HFF-Myc (cell line): ENCODE results near the gene EFNB3.

Experiments
- DNase-seq: peaks from one replicate; pipeline ENCODE4 v3.0.0-alpha.2; 2011; ENCODE audit warnings: low read depth; ENCODE audit errors: extremely low read depth
- H3K4me3 ChIP-seq: replicated peaks from 2 replicates; pipeline ENCODE4 v1.5.1; 2011; ENCODE audit warnings: low read depth, mild to moderate bottlenecking, control low read depth, low read length
- TF ChIP-seq, protein P1 (sequence below): IDR thresholded peaks from 2 replicates; pipeline ENCODE4 v1.5.1; 2012; ENCODE audit warnings: mild to moderate bottlenecking, low read depth, low read length, control low read depth; ENCODE audit errors: missing control alignments

The EFNB3 gene, protein sequence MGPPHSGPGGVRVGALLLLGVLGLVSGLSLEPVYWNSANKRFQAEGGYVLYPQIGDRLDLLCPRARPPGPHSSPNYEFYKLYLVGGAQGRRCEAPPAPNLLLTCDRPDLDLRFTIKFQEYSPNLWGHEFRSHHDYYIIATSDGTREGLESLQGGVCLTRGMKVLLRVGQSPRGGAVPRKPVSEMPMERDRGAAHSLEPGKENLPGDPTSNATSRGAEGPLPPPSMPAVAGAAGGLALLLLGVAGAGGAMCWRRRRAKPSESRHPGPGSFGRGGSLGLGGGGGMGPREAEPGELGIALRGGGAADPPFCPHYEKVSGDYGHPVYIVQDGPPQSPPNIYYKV

DNA sequence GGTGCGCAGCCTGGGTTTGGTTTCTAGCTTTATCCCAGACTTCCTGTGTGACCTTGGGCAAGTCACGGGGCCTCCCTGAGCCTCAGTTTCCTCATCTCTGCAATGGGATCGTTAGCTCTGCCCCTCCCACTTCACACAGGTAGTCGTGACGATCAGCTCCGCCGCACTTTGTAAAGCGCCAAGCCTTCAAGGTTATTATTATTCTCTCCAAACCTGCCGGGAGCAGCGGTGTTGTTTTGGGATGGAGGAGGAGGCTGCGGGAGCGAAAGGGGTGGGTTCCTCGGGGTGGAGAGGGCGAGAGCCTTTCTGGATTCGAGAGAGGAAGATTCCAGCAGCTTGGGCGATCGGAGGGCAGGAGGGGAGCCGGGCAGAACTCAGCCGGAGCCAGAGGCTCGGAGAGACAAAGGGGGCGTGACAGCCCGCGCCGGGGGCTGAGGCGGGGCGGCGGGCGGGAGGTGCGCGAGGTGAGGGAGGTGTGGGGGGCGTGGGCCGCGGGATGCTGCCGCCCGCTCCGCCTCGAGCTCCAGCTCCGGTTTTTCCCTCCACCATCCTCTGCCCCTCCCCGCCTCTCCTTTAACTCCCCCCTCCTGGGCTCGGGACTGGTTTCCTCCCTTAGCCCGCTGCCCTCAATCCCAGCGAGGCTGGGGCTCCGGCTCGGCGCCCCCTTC lies at the start of gene EFNB3:
Gene EFNB3 (plus strand): TSS at position 602 of the 668 bp plus-strand sequence. CDS start 397 bp downstream, outside the sequence.
- DNase-seq: no peak
- TF ChIP-seq, protein P1, sequence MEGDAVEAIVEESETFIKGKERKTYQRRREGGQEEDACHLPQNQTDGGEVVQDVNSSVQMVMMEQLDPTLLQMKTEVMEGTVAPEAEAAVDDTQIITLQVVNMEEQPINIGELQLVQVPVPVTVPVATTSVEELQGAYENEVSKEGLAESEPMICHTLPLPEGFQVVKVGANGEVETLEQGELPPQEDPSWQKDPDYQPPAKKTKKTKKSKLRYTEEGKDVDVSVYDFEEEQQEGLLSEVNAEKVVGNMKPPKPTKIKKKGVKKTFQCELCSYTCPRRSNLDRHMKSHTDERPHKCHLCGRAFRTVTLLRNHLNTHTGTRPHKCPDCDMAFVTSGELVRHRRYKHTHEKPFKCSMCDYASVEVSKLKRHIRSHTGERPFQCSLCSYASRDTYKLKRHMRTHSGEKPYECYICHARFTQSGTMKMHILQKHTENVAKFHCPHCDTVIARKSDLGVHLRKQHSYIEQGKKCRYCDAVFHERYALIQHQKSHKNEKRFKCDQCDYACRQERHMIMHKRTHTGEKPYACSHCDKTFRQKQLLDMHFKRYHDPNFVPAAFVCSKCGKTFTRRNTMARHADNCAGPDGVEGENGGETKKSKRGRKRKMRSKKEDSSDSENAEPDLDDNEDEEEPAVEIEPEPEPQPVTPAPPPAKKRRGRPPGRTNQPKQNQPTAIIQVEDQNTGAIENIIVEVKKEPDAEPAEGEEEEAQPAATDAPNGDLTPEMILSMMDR: no peak
- peak within 1 kb of the TSS; percentile 56 for H3K4me3 ChIP-seq

DNA sequence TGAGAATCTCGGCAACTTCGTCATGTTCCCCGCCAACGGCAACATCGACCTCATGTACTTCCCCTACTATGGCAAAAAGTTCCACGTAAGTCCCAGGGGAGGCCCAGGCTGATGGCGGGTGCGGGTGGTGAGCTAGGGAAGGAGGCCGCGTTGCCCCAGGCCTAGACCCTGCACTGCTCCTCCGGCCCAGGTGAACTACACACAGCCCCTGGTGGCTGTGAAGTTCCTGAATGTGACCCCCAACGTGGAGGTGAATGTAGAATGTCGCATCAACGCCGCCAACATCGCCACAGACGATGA lies 49.5 kb upstream of the EFNB3 start:
- no peak overlapping the region for H3K4me3 ChIP-seq
- no peak for DNase-seq
- TF ChIP-seq, protein P1: no peak

DNA sequence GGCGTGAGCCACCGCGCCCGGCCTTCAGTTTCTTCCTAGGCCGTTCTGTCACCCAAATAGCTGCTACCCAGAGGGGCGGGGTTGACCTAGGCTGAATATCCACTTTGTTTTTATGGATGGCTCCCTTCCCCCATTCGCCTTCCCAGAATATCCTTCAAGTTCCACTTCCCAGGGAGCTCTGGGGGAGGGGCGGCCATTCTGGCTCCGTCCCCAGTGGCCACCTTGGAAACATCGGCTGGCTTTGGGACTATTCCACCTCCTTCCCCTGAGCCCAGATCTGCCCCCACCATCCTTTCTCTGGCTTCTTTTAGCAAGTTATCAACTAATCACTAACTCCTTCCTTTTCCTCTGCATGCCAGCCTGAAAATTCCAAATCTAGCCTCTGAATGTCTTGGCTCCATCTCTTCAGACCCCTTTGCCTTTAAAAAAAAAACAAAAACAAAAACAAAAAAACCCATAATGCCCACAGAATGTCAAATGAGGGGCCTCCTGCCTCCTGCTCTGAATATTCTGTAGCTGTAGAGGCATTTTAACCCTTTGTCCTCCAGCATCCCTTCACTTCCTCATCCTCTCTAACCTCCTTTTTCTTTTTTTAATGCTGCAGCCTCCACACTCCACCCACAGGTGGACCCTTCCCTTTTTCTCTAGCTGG lies 47.9 kb upstream of the EFNB3 start:
- H3K4me3 ChIP-seq: no peak overlapping the region
- no peak for DNase-seq
- TF ChIP-seq, protein P1: no peak

DNA sequence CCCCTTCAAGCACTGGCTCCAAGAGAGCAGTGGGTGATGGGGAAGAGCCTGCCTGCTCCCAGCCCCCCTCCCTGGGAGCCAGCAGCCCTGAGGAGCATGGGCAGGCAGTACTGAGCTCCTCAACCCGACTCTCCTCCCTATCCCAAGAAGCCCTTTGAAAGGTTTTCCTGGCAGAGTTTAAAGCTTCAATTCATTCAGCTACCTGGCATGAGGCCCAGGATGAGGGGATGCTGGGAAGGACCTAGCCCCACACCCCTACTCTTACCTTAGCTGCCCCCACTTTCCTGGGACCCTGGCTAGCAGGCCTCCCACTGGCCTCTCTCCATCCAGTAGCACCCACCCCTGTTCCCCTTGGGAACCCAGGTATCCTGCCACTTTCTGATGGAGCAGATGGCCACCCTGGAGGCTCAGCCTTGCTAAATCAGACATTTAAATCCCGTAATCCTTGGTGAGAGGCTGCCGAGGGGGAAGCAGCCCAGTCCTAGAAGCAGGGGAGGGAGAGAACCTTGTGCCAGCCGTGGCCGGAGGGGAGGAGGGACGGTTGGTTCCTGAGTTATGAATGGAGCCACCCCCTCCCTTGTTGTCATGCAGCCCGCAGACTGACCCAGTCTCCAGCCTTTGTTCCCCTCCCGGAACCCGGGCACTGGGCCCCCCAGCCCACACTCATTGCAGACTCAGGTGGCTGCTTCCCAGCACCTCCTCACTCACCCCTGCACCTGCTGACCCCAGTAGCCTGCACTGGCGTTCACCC lies 37.2 kb upstream of the EFNB3 start:
- DNase-seq: no peak
- TF ChIP-seq, protein P1: no peak
- no peak overlapping the region for H3K4me3 ChIP-seq

DNA sequence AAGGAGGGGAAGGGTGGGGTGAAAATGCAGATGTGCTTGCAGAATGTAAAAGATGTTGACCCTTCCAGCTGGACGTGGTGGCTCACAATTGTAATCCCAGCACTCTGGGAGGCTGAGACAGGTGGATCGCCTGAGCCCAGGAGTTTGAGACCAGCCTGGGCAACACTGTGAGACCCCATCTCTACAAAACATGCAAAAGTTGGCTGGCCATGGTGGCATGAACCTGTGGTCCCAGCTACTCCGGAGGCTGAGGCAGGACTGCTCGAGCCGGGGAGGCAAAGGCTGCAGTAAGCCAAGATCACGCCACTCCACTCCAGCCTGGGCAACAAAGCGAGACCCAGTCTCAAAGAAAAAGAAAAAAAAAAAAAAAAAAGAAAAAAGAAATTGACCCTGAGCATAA lies 36.5 kb upstream of the EFNB3 start:
- no peak overlapping the region for H3K4me3 ChIP-seq
- TF ChIP-seq, protein P1: no peak
- no peak for DNase-seq

DNA sequence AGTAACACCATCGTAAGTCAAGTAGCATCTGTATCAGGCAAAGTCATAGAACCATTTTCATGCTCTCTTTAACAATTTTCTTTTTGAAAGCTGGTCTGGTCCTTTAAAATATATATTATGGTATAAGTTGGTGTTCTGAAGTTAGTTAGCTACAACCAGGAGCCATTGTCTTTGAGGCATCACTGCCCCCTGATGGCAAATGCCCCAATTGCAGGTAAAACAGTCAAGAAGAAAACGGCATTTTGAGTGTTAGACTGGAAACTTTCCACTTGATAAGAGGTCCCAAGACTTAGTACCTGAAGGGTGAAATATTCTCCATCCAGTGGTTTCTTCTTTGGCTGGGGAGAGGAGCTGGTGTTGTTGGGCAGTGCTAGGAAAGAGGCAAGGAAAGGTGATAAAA lies 31.8 kb upstream of the EFNB3 start:
- TF ChIP-seq, protein P1: peak; percentile 60
- no peak for DNase-seq
- H3K4me3 ChIP-seq: no peak overlapping the region
